HepG2 (cell line): Measurements from ENCODE around the gene LSM10. TPM values are rescaled to one million over a fixed set of nuclear protein-coding genes. Genes with fewer than 3 reads are reported as not detected.

Experiments
- PCBP1 ChIP-seq: fragments of 200-400 bp; formaldehyde crosslinking; IDR thresholded peaks from 2 replicates; pipeline ENCODE4 v1.6.1; 2017; ENCODE audit warnings: mild to moderate bottlenecking, low read depth, low read length, borderline replicate concordance
- SOX13 ChIP-seq, 3 experiments: fragments of 450-650 bp in 1 of 3; sonication (generic) in 1 of 3; formaldehyde crosslinking in 1 of 3; IDR thresholded peaks in 2 of 3; conservative IDR thresholded peaks in 1 of 3; 2 replicates each; pipeline versions ENCODE4 v1.5.0 to v1.6.1; 2016 to 2020; ENCODE audit warnings: antibody characterized with exemption in 1 of 3, mild to moderate bottlenecking in 1 of 3, missing compliant biosample characterization in 1 of 3, missing genetic modification reagents in 1 of 3, moderate library complexity in 1 of 3
- ZNF737 ChIP-seq: sonication (generic); formaldehyde crosslinking; IDR thresholded peaks from 2 replicates; pipeline ENCODE4 v1.5.0; 2020; ENCODE audit warnings: missing genetic modification reagents, mild to moderate bottlenecking, borderline replicate concordance
- ZNF749 ChIP-seq: sonication (generic); formaldehyde crosslinking; IDR thresholded peaks from 2 replicates; pipeline ENCODE4 v1.8.0; 2022; ENCODE audit warnings: mild to moderate bottlenecking, missing genetic modification reagents, moderate library complexity, borderline replicate concordance
- ZNF766 ChIP-seq: sonication (generic); formaldehyde crosslinking; IDR thresholded peaks from 2 replicates; pipeline ENCODE4 v1.5.0; 2020; ENCODE audit warnings: missing genetic modification reagents, borderline replicate concordance
- polyA plus RNA-seq, 8 experiments: library from polyadenylated mRNA; depleted of rRNA in 3 of 8; stranded (reverse) in 7 of 8; unstranded in 1 of 8; fragments of >200 nt; fragmentation: Illumina TruSeq in 4 of 8; extraction: Trizol in 4 of 8; gene quantifications; 2 replicates each; pipeline versions ENCODE4 v1.2.1 to v1.2.3, GENCODE V29; 2011 to 2016; ENCODE audit warnings: low read depth in 4 of 8, missing spikeins in 1 of 8, mixed read lengths in 1 of 8; ENCODE audit not compliant: insufficient read depth in 1 of 8
- total RNA-seq, 5 experiments: library from RNA; depleted of rRNA; stranded (reverse); fragments of >200 nt; fragmentation: Illumina TruSeq; extraction: Trizol; gene quantifications; 2 replicates each; pipeline ENCODE4 v1.2.3, GENCODE V29; 2016; ENCODE audit warnings: low read depth in 1 of 5
- TF ChIP-seq, protein P1 (sequence below), 2 experiments: fragments of 450-650 bp in 1 of 2; sonication (generic) in 1 of 2; formaldehyde crosslinking in 1 of 2; IDR thresholded peaks; 2 replicates each; pipeline versions ENCODE4 v1.6.1 to v1.8.0; 2016 to 2022; ENCODE audit warnings: antibody characterized with exemption in 1 of 2, mild to moderate bottlenecking in 1 of 2, missing genetic modification reagents in 1 of 2
- TF ChIP-seq, protein P2 (sequence below): sonication (generic); formaldehyde crosslinking; IDR thresholded peaks from 2 replicates; pipeline ENCODE4 v1.5.1; 2020; ENCODE audit warnings: missing genetic modification reagents, mild to moderate bottlenecking, borderline replicate concordance
- TF ChIP-seq, protein P3 (sequence below): sonication (generic); formaldehyde crosslinking; IDR thresholded peaks from 2 replicates; pipeline ENCODE4 v1.8.1; 2022; ENCODE audit warnings: low read depth, mild to moderate bottlenecking, missing genetic modification reagents
- TF ChIP-seq, protein P4 (sequence below): sonication (generic); formaldehyde crosslinking; IDR thresholded peaks from 2 replicates; pipeline ENCODE4 v1.5.0; 2020; ENCODE audit warnings: missing genetic modification reagents

LSM10 gene
- total and polyA plus RNA-seq, 2 of the 13 experiments (the other 11 are each of a cell fraction or from before 2014, with no cell fraction given), result 14.0 to 52.0 TPM

DNA sequence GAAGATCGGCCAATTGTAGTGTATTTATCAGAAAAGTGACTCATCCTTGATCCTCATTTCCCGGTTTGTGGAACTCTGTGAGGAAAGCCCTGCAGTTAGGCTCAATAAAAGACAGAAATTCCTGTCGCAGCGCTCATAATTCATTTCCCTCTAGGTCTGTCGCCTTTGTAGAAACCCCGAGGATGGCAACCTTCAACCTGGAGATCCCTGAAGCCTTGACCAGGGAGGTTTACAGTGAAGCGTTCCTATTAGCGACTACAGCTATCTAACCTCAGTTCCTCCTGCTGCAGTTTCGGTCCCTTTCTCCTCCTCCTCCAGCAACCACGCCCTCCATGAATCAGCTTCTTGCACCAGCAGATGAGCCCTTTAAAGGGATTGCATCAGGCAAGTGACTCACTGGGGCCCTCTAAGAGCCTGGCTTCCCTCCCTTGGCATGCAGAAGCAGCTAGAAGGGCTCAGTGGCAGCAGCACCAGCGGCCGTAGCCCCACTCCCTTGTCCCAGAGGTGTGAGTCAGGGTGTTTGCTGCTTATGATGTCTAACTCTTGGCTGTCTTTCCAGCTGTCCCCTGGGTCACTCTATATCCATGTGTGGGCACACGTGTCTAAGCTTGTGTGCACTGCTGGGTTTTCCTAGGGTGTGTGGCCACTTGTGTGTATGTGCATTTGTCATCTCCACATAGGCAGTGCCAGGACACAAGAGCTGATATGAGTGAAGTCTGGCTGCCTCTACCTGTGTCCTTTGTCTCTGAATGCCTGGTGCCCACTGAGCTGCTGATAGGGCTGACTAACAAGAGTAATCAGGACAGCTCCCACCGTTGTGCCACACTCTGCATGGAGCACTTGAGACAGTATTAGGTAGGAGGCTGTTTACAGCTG, 11.2 kb downstream of the LSM10 start (continued):
- TF ChIP-seq ZNF737 (CRISPR knock-in tag) (no peak; the same call in 1 of the 2 replicates), PCBP1 (no peak), ZNF766 (CRISPR knock-in tag) (no peak), SOX13 (IDR thresholded peaks at IDR 0.05) (no peak), SOX13 (CRISPR knock-in tag; conservative IDR thresholded peaks at IDR 0.05 in 1 of 2, IDR thresholded peaks at IDR 0.05 in 1 of 2) (no peak), ZNF749 (CRISPR knock-in tag) (no peak)
- TF ChIP-seq, protein P1, sequence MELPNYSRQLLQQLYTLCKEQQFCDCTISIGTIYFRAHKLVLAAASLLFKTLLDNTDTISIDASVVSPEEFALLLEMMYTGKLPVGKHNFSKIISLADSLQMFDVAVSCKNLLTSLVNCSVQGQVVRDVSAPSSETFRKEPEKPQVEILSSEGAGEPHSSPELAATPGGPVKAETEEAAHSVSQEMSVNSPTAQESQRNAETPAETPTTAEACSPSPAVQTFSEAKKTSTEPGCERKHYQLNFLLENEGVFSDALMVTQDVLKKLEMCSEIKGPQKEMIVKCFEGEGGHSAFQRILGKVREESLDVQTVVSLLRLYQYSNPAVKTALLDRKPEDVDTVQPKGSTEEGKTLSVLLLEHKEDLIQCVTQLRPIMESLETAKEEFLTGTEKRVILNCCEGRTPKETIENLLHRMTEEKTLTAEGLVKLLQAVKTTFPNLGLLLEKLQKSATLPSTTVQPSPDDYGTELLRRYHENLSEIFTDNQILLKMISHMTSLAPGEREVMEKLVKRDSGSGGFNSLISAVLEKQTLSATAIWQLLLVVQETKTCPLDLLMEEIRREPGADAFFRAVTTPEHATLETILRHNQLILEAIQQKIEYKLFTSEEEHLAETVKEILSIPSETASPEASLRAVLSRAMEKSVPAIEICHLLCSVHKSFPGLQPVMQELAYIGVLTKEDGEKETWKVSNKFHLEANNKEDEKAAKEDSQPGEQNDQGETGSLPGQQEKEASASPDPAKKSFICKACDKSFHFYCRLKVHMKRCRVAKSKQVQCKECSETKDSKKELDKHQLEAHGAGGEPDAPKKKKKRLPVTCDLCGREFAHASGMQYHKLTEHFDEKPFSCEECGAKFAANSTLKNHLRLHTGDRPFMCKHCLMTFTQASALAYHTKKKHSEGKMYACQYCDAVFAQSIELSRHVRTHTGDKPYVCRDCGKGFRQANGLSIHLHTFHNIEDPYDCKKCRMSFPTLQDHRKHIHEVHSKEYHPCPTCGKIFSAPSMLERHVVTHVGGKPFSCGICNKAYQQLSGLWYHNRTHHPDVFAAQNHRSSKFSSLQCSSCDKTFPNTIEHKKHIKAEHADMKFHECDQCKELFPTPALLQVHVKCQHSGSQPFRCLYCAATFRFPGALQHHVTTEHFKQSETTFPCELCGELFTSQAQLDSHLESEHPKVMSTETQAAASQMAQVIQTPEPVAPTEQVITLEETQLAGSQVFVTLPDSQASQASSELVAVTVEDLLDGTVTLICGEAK (IDR thresholded peaks at IDR 0.05), result no peak
- TF ChIP-seq, protein P1 (CRISPR knock-in tag; IDR thresholded peaks at IDR 0.05), result peak; percentile 43; the same call in 1 of the 2 replicates
- TF ChIP-seq, protein P2, sequence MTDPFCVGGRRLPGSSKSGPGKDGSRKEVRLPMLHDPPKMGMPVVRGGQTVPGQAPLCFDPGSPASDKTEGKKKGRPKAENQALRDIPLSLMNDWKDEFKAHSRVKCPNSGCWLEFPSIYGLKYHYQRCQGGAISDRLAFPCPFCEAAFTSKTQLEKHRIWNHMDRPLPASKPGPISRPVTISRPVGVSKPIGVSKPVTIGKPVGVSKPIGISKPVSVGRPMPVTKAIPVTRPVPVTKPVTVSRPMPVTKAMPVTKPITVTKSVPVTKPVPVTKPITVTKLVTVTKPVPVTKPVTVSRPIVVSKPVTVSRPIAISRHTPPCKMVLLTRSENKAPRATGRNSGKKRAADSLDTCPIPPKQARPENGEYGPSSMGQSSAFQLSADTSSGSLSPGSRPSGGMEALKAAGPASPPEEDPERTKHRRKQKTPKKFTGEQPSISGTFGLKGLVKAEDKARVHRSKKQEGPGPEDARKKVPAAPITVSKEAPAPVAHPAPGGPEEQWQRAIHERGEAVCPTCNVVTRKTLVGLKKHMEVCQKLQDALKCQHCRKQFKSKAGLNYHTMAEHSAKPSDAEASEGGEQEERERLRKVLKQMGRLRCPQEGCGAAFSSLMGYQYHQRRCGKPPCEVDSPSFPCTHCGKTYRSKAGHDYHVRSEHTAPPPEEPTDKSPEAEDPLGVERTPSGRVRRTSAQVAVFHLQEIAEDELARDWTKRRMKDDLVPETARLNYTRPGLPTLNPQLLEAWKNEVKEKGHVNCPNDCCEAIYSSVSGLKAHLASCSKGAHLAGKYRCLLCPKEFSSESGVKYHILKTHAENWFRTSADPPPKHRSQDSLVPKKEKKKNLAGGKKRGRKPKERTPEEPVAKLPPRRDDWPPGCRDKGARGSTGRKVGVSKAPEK (CRISPR knock-in tag), result no peak
- TF ChIP-seq, protein P3, sequence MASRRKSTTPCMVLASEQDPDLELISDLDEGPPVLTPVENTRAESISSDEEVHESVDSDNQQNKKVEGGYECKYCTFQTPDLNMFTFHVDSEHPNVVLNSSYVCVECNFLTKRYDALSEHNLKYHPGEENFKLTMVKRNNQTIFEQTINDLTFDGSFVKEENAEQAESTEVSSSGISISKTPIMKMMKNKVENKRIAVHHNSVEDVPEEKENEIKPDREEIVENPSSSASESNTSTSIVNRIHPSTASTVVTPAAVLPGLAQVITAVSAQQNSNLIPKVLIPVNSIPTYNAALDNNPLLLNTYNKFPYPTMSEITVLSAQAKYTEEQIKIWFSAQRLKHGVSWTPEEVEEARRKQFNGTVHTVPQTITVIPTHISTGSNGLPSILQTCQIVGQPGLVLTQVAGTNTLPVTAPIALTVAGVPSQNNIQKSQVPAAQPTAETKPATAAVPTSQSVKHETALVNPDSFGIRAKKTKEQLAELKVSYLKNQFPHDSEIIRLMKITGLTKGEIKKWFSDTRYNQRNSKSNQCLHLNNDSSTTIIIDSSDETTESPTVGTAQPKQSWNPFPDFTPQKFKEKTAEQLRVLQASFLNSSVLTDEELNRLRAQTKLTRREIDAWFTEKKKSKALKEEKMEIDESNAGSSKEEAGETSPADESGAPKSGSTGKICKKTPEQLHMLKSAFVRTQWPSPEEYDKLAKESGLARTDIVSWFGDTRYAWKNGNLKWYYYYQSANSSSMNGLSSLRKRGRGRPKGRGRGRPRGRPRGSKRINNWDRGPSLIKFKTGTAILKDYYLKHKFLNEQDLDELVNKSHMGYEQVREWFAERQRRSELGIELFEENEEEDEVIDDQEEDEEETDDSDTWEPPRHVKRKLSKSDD (CRISPR knock-in tag), result no peak
- TF ChIP-seq, protein P4, sequence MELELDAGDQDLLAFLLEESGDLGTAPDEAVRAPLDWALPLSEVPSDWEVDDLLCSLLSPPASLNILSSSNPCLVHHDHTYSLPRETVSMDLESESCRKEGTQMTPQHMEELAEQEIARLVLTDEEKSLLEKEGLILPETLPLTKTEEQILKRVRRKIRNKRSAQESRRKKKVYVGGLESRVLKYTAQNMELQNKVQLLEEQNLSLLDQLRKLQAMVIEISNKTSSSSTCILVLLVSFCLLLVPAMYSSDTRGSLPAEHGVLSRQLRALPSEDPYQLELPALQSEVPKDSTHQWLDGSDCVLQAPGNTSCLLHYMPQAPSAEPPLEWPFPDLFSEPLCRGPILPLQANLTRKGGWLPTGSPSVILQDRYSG, result no peak
